GM18505 (cell line): ENCODE results near the gene CWC27.
A peak's percentile ranks its signal among the peaks of the same experiment; 100 is the strongest.

Experiments
- ATAC-seq: cut with Tn5 transposase; IDR thresholded peaks from one replicate; pipeline ENCODE4 v1.9.1; 2021; ENCODE audit not compliant: unreplicated experiment
- POLR2A ChIP-seq: IDR thresholded peaks from 4 replicates; pipeline ENCODE4 v1.6.1; 2011; ENCODE audit warnings: borderline replicate concordance; ENCODE audit not compliant: insufficient read depth, insufficient read length; ENCODE audit errors: extremely low read depth

CWC27 gene, protein sequence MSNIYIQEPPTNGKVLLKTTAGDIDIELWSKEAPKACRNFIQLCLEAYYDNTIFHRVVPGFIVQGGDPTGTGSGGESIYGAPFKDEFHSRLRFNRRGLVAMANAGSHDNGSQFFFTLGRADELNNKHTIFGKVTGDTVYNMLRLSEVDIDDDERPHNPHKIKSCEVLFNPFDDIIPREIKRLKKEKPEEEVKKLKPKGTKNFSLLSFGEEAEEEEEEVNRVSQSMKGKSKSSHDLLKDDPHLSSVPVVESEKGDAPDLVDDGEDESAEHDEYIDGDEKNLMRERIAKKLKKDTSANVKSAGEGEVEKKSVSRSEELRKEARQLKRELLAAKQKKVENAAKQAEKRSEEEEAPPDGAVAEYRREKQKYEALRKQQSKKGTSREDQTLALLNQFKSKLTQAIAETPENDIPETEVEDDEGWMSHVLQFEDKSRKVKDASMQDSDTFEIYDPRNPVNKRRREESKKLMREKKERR

DNA sequence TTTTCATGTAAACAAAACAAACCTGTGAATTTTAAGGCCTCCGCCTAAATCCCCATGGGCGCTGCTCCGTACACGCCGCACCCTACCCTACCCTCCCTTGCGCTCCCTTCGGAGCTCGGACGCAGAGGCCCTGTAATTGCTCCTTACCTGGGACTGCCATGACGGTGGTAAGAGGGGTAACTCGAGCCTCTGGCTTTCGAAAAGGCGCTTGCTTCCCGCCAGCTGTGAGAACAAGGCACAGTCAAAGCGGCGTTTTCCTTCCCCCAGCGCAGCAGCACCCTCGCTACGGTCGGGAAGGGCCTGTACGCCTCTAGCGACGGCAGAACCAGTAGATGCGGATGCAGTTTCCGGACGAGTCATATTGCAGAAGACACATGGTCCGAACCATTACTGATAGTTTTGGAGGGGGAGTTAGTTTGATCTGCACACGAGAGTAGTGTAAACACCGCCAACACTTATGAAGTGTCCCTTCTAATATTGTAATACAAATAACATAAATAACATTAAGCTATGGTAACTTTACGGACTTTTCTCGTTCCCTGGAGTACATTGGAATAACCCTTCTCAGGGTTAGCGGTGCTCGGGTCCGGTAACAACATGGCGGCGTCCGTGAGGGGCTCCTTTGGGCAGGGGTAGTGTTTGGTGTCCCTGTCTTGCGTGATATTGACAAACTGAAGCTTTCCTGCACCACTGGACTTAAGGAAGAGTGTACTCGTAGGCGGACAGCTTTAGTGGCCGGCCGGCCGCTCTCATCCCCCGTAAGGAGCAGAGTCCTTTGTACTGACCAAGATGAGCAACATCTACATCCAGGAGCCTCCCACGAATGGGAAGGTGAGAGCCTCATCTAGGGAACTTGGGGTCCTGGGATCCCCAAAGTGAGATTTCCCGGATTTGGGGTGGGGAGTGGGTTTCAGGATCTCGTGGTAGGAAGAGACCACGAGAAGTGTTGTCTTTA is at the start of gene CWC27, which contains the start of gene SREK1IP1:
TSS of gene CWC27 (plus strand) at position 573 of the 955 bp plus-strand sequence. CDS start at position 790, 217 bp downstream.
TSS of gene SREK1IP1 (minus strand) at position 334 of the 955 bp plus-strand sequence. CDS start at position 160, 174 bp downstream.
- TF ChIP-seq POLR2A = peak; percentile 71
- ATAC-seq = peak; percentile 96

DNA sequence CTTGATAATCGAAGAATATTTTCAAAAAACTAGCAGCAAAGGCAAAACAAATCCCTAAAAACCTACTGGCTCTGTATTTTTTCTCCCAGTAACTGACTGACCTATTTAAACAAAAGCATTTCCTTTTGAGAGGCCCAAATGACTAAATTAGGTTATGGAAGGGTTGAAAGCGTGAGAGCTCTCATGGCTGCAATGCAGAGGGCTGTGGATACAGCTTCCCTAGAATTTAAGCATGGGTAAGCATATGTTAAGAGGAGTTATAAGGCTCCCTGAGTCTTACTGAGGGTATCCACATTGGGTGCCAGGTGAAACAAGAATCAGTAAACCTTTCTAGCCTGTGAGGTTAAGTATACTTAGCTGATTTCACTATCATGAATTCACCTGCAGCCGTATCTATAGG is 46.1 kb upstream of the CWC27 start:
- ATAC-seq = no peak
- no peak for TF ChIP-seq POLR2A

- ATAC-seq = no peak
- TF ChIP-seq POLR2A = no peak
Observed at GRCh38 chr5:64727150-64727549, 41.6 kb upstream of the CWC27 start.

DNA sequence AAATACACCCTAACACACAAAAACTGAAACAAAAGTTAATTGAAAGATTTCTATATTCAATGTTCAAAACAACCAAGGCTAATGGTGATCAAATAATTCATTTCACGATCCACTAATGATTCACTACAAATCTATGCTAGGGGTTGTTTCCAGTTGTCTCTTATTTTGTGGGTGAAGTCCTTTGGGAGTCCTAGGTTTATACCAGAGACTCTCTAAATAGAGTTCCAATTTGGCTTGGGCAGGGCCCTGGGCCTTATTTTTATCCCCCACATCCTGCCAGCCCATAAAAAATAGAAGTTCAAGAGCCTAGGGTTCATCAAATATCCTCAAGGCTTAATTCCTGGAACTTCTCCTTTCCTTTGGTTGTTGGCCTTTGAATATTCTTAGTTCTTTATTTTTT is 26.3 kb upstream of the CWC27 start:
- TF ChIP-seq POLR2A = no peak
- ATAC-seq = no peak

- ATAC-seq = no peak
- no peak for TF ChIP-seq POLR2A
Observed at GRCh38 chr5:64742821-64743220, 25.9 kb upstream of the CWC27 start.

DNA sequence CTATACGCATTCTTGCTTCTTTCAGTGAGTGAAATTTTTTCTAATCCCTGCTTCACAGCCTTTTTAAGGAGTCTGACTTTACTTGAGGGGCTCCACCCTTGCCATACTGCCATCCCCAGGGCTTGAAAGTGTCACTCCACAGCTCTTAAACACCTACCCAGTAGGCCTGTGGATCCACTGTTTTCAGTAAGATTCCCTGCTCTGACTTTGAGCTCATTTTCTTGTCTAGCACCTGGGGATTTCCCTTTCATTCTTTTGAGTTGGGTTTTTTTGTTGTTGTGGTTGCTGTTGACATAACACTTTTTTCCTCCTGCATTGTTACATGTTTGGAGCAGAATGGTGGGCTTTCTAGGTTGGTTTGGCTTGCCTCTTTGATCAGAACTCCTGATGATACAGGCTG is 23.8 kb upstream of the CWC27 start:
- TF ChIP-seq POLR2A = no peak
- no peak for ATAC-seq

- no peak for ATAC-seq
Observed at GRCh38 chr5:64746446-64746845, 22.3 kb upstream of the CWC27 start.

DNA sequence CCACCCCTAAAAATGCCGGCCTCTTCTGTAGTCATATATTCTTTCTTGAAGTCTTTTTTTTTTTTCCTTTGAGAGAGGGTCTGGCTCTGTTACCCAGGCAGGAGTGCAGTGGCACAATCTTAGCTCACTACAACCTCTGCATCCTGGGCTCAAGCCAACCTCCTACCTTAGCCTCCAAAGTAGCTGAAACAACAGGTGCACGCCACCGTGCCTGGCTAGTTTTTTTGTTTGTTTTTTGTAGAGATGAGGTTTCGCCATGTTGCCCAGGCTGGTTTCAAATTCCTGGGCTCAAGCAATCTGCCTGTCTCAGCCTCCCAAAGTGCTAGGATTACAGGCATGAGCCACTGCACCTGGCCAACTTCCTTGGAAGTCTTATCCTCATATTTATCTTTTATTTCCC is 19.3 kb upstream of the CWC27 start:
- no peak for TF ChIP-seq POLR2A
- no peak for ATAC-seq

More at GRCh38 chr5:64746446-64746845, 22.3 kb upstream of the CWC27 start:
- no peak for TF ChIP-seq POLR2A

- no peak for TF ChIP-seq POLR2A
- no peak for ATAC-seq
Observed at GRCh38 chr5:64754066-64754465, 14.7 kb upstream of the CWC27 start.

DNA sequence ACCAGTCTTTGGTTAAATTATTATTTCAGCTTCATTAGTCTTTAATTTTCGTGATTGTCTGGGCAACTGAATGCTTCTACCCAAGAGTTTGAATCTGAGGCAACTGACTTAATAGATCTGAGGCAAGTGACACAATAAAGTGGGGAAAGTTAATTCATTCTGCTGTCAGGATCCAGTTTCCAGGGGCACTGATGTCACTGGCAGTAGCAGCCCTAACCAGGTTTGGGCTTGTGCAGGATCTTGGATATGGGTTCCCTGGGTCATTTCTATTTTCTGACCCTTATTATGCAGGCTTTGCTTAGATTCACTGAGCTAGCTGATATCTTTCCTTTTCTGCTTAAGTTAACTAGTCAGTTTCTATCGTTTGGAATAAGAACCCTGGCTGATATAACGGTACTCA is 9.8 kb upstream of the CWC27 start:
- no peak for TF ChIP-seq POLR2A
- no peak for ATAC-seq

GRCh38 chr5:64759960-64760660 is 8.6 kb upstream of the CWC27 start:
- no peak for ATAC-seq
- TF ChIP-seq POLR2A = no peak

DNA sequence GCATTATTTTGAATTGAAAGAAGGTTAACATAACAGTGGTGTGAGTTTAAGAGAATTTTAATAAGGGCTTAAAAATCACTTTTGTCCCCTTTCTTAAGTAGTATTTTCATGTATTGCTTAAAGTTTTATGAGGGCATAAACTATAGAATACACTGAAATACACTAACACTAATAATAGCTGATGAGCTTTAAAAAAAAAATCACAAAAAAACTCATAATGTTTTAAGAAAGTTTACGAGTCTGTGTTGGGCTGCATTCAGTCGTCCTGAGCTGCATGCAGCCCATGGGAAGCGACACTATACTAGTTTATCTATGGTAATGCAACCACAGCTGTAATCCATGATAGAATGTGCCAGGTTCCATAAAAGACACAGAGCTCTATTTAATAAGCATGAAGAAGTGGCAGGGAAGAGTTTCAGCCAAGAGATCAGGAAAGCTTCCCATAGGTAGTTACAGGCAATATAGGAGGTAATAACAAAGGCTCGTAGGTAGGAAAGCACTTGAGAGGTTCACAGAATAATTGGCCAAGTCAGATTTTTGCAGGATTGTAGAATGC is 4.7 kb upstream of the CWC27 start:
- TF ChIP-seq POLR2A = no peak
- ATAC-seq = no peak

DNA sequence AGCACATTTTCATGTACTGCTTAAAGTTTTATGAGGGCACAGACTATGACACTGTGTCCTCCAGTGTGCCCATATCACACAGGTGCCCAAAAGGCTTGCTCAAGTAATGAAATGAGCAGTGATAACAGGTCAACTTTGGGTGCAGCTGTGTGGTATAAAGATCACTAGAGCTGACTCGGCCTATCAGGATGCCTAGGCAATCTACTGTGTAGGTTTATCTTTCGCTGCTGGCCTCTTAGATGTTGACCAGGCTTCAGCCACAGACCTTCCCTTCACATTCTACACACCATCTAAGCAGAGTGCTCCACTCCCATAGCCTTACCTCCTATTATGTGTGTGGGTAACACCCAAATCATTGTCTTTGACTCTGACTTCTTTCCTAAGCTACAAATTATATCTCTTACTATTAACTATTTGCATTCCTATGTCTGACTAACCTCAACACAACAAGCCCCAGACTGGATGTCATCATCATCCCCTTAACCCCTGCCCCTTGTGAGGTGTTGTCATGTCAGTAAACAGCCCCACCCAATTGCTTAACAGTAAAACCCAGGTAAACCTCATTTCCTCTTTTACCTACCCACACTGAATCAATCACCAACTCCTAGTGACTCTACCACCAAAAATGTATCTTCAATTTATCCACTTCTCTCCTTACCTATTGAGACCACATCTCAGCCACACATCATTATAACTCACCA is 2.8 kb upstream of the CWC27 start:
- TF ChIP-seq POLR2A = no peak
- no peak for ATAC-seq

DNA sequence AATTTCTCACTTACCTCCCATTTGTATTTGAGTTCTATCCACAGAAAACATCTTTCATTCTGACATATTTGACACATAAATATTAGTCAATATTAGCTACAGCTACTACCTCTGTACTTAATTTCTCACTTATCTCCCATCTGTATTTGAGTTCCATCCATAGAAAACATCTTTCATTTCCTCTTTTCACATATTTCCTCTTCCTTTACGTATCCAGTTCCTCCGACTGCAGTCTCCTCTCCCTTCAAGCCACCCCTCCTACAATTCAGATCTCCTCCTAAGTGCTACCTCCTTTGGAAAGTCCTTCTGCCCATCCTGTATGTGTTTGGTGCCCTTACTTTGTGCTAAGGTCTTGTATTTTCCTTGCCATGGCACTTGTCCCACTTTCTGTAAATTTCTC is 1.8 kb upstream of the CWC27 start:
- ATAC-seq = no peak
- no peak for TF ChIP-seq POLR2A
